ENCODE data around the gene PRKD2.

- TF ChIP-seq POLR2A (IDR thresholded peaks at IDR 0.05) (no peak), CTCF (IDR thresholded peaks at IDR 0.05) (no peak), EP300 (IDR thresholded peaks at IDR 0.05) (no peak)
Observed at GRCh38 chr19:46633130-46633529, 83.8 kb downstream of the PRKD2 start.
